H1 (cell line): ENCODE measurements around the gene FERMT2. TPM values are rescaled to one million over a fixed set of nuclear protein-coding genes. Genes with fewer than 3 reads are reported as not detected.

Experiments
- CTCF ChIA-PET: fragments of 300-600 bp; sonication (Branson Sonifier 250); formaldehyde crosslinking; loops from one replicate; lab custom pipeline; 2021; ENCODE audit not compliant: partially characterized antibody; lab: Charles Lee
- POLR2A ChIA-PET: fragments of 300-600 bp; sonication (Branson Sonifier 250); formaldehyde crosslinking; loops from one replicate; lab custom pipeline; 2021; ENCODE audit warnings: inconsistent platforms; ENCODE audit not compliant: partially characterized antibody; lab: Charles Lee
- DNase-seq, 2 experiments: peaks; one replicate each; pipeline versions ENCODE4 v3.0.0 to v3.0.0-alpha.2; 2010 to 2022; ENCODE audit warnings: low spot score in 2 of 2, low read depth in 1 of 2, mixed read lengths in 1 of 2
- FAIRE-seq: peaks from 2 replicates; lab custom pipeline; 2011; peaks lifted over from hg19 to GRCh38; lab: Jason Lieb, UNC
- H2AFZ ChIP-seq: 2 replicates; pipeline ENCODE4 v1.8.1; 2012; ENCODE audit warnings: low read length, inconsistent platforms
- H2AK5ac ChIP-seq: 2 replicates; pipeline ENCODE4 v1.6.1; 2013; ENCODE audit warnings: low read depth, low read length
- H2BK120ac ChIP-seq: replicated peaks from 2 replicates; pipeline ENCODE3; 2013; ENCODE audit warnings: low read depth, low read length, inconsistent platforms
- H2BK12ac ChIP-seq: 2 replicates; pipeline ENCODE4 v1.6.1; 2013; ENCODE audit warnings: low read depth, low read length
- H2BK15ac ChIP-seq: 2 replicates; pipeline ENCODE4 v1.6.1; 2013; ENCODE audit warnings: low read length
- H2BK20ac ChIP-seq: 2 replicates; pipeline ENCODE4 v1.6.1; 2013; ENCODE audit warnings: low read length
- H2BK5ac ChIP-seq: 2 replicates; pipeline ENCODE4 v1.6.1; 2013; ENCODE audit warnings: low read depth, low read length
- H3K14ac ChIP-seq: 2 replicates; pipeline ENCODE4 v1.6.1; 2013; ENCODE audit warnings: inconsistent platforms; ENCODE audit not compliant: insufficient read length
- H3K18ac ChIP-seq: 2 replicates; pipeline ENCODE4 v1.6.1; 2013; ENCODE audit warnings: low read length; ENCODE audit errors: extremely low read depth
- H3K23ac ChIP-seq: 2 replicates; pipeline ENCODE4 v1.6.1; 2013; ENCODE audit warnings: inconsistent platforms; ENCODE audit not compliant: insufficient read length
- H3K23me2 ChIP-seq: 2 replicates; pipeline ENCODE4 v1.6.1; 2013; ENCODE audit warnings: low read depth, low read length
- H3K27ac ChIP-seq: 2 replicates; pipeline ENCODE4 v1.6.1; 2011; ENCODE audit warnings: low read depth, low read length, inconsistent platforms
- H3K27me3 ChIP-seq, 4 experiments: replicated peaks in 1 of 4; 1 replicate in 1 of 4; 2 replicates in 3 of 4; pipeline versions ENCODE4 v1.6.1 to v1.8.1; 2011 to 2013; ENCODE audit warnings: low read length in 3 of 4, mild to moderate bottlenecking in 3 of 4, inconsistent platforms in 2 of 4, mixed read lengths in 2 of 4, moderate library complexity in 1 of 4; ENCODE audit not compliant: control insufficient read depth in 3 of 4, insufficient read depth in 3 of 4; ENCODE audit errors: extremely low read depth in 1 of 4
- H3K36me3 ChIP-seq, 4 experiments: 2 replicates each; pipeline versions ENCODE4 v1.6.1 to v1.8.1; 2011 to 2013; ENCODE audit warnings: mild to moderate bottlenecking in 4 of 4, low read length in 3 of 4, moderate library complexity in 2 of 4, control low read depth in 1 of 4, inconsistent platforms in 1 of 4; ENCODE audit not compliant: insufficient read depth in 4 of 4, control insufficient read depth in 2 of 4
- H3K4ac ChIP-seq: replicated peaks from 2 replicates; pipeline ENCODE3; 2013; ENCODE audit warnings: low read length, low read depth, mixed read lengths, inconsistent platforms; ENCODE audit not compliant: insufficient read length
- H3K4me1 ChIP-seq, 4 experiments: replicated peaks in 1 of 4; 1 replicate in 1 of 4; 2 replicates in 3 of 4; pipeline versions ENCODE4 v1.6.1 to v1.8.1; 2011 to 2013; ENCODE audit warnings: low read length in 3 of 4, inconsistent platforms in 2 of 4, mixed read lengths in 1 of 4; ENCODE audit not compliant: insufficient read depth in 4 of 4, control insufficient read depth in 3 of 4
- H3K4me2 ChIP-seq, 2 experiments: 2 replicates each; pipeline versions ENCODE4 v1.6.1 to v1.8.1; 2011 to 2013; ENCODE audit warnings: low read depth in 2 of 2, low read length in 2 of 2, control low read depth in 1 of 2, inconsistent platforms in 1 of 2, mild to moderate bottlenecking in 1 of 2; ENCODE audit not compliant: insufficient read depth in 1 of 2
- H3K4me3 ChIP-seq, 4 experiments: fragments of 200-600, 300-600 bp in 1 of 4; sonication (generic), shearing (Covaris generic), sonication (Bioruptor Twin) in 1 of 4; 2 replicates each; pipeline versions ENCODE4 v1.5.1 to v1.8.1; 2011 to 2016; ENCODE audit warnings: low read length in 4 of 4, low read depth in 3 of 4, control low read depth in 2 of 4, inconsistent platforms in 2 of 4, mild to moderate bottlenecking in 2 of 4, mixed read lengths in 1 of 4, moderate library complexity in 1 of 4; ENCODE audit not compliant: insufficient read depth in 2 of 4; ENCODE audit errors: extremely low read depth in 1 of 4
- H3K56ac ChIP-seq: replicated peaks from 2 replicates; pipeline ENCODE3; 2013; ENCODE audit warnings: low read depth, mild to moderate bottlenecking, mixed read lengths, low read length, inconsistent platforms; ENCODE audit not compliant: insufficient read length
- H3K79me1 ChIP-seq: 2 replicates; pipeline ENCODE4 v1.6.1; 2013; ENCODE audit warnings: low read depth, low read length, control low read depth
- H3K79me2 ChIP-seq, 2 experiments: 2 replicates each; pipeline versions ENCODE4 v1.6.1 to v1.8.1; 2012 to 2013; ENCODE audit warnings: low read length in 2 of 2, mild to moderate bottlenecking in 2 of 2, inconsistent platforms in 1 of 2; ENCODE audit not compliant: insufficient read depth in 2 of 2, control insufficient read depth in 1 of 2
- H3K9ac ChIP-seq, 4 experiments: replicated peaks in 1 of 4; 1 replicate in 1 of 4; 2 replicates in 3 of 4; pipeline versions ENCODE4 v1.6.1 to v1.8.1; 2011 to 2013; ENCODE audit warnings: low read depth in 3 of 4, low read length in 3 of 4, control low read depth in 2 of 4, mild to moderate bottlenecking in 2 of 4, moderate library complexity in 2 of 4, inconsistent platforms in 1 of 4; ENCODE audit errors: extremely low read depth in 1 of 4
- H3K9me3 ChIP-seq, 2 experiments: 2 replicates each; pipeline versions ENCODE4 v1.6.1 to v1.8.1; 2012 to 2013; ENCODE audit warnings: mild to moderate bottlenecking in 2 of 2, moderate library complexity in 2 of 2, control low read depth in 1 of 2, inconsistent platforms in 1 of 2, low read depth in 1 of 2, low read length in 1 of 2, mixed read lengths in 1 of 2; ENCODE audit not compliant: insufficient read depth in 2 of 2
- H4K20me1 ChIP-seq, 2 experiments: replicated peaks in 1 of 2; 2 replicates each; pipeline versions ENCODE3 to v1.8.1; 2011 to 2013; ENCODE audit warnings: inconsistent platforms in 2 of 2, low read length in 2 of 2, mild to moderate bottlenecking in 1 of 2; ENCODE audit not compliant: insufficient read depth in 2 of 2, control insufficient read depth in 1 of 2
- H4K5ac ChIP-seq: 2 replicates; pipeline ENCODE4 v1.6.1; 2013; ENCODE audit warnings: low read length, low read depth, mixed read lengths, inconsistent platforms; ENCODE audit not compliant: insufficient read length
- H4K8ac ChIP-seq: 2 replicates; pipeline ENCODE4 v1.8.0; 2013; ENCODE audit warnings: mild to moderate bottlenecking, moderate library complexity, low read length, inconsistent platforms; ENCODE audit not compliant: insufficient read depth; ENCODE audit errors: extremely low read depth
- H4K91ac ChIP-seq: replicated peaks from 2 replicates; pipeline ENCODE3; 2013; ENCODE audit warnings: low read length, mixed read lengths, inconsistent platforms; ENCODE audit not compliant: insufficient read length
- ATF3 ChIP-seq: IDR thresholded peaks from 2 replicates; pipeline ENCODE4 v1.6.1; 2011; ENCODE audit warnings: low read depth, mild to moderate bottlenecking, low read length; ENCODE audit not compliant: insufficient read depth
- CBX8 ChIP-seq: fragments of 300-800, 300-1000 bp; sonication (generic); IDR thresholded peaks from 2 replicates; pipeline ENCODE4 v1.7.1; 2016; ENCODE audit warnings: low read depth, low read length, borderline replicate concordance
- CEBPB ChIP-seq: IDR thresholded peaks from 2 replicates; pipeline ENCODE4 v1.6.1; 2012; ENCODE audit warnings: low read depth, low read length
- E2F6 ChIP-seq: IDR thresholded peaks from 2 replicates; pipeline ENCODE4 v1.6.1; 2012; ENCODE audit warnings: inconsistent platforms
- EP300 ChIP-seq, 2 experiments: IDR thresholded peaks; 1 replicate in 1 of 2; 2 replicates in 1 of 2; pipeline ENCODE4 v1.6.1; 2011 to 2012; ENCODE audit warnings: low read depth in 2 of 2, low read length in 2 of 2, mild to moderate bottlenecking in 2 of 2, borderline replicate concordance in 1 of 2, inconsistent platforms in 1 of 2, moderate library complexity in 1 of 2
- SP4 ChIP-seq: IDR thresholded peaks from 2 replicates; pipeline ENCODE4 v1.6.1; 2012; ENCODE audit warnings: low read length, inconsistent platforms
- SRF ChIP-seq: IDR thresholded peaks from 2 replicates; pipeline ENCODE4 v1.6.1; 2011; ENCODE audit warnings: mild to moderate bottlenecking, low read depth, low read length, moderate library complexity
- YY1 ChIP-seq: IDR thresholded peaks from 2 replicates; pipeline ENCODE4 v1.6.1; 2011; ENCODE audit warnings: low read depth, mild to moderate bottlenecking, low read length
- WGBS, 2 experiments: shearing (Covaris generic) in 1 of 2; methylation state at CpG; one replicate each; pipeline versions ENCODE4 v1.1.6 to v1.1.7; 2013 to 2015; ENCODE audit warnings: low lambda C conversion rate in 2 of 2, mixed read lengths in 2 of 2, inconsistent platforms in 1 of 2, low coverage in 1 of 2, missing lambda C conversion rate in 1 of 2; ENCODE audit not compliant: insufficient replicate concordance in 2 of 2, insufficient coverage in 1 of 2, insufficient read length in 1 of 2; ENCODE audit errors: extremely low coverage in 1 of 2, missing lambda C conversion rate in 1 of 2; 5-methylcytosine and 5-hydroxymethylcytosine counted together
- polyA plus RNA-seq, 7 experiments: library from polyadenylated mRNA; depleted of rRNA in 3 of 7; stranded (reverse) in 5 of 7; unstranded in 2 of 7; fragments of >200 nt in 5 of 7; fragments of 200-250 nt in 2 of 7; gene quantifications; 1 replicate in 5 of 7; 2 replicates in 1 of 7; 4 replicates in 1 of 7; pipeline versions ENCODE4 v1.2.1 to v1.2.3, GENCODE V29; 2011 to 2013; ENCODE audit warnings: missing spikeins in 2 of 7, mixed read lengths in 2 of 7
- total RNA-seq: library from RNA; stranded (reverse); fragmentation: NEBNext Ultra II Directional; extraction: Animal tissue kit (Norgen Biotek cat#: 25700); gene quantifications from 2 replicates; pipeline ENCODE4 v1.2.1, GENCODE V29; 2021

The FERMT2 gene
- total and polyA plus RNA-seq, 2 of the 8 experiments (the other 6 are each of a cell fraction or from before 2014, with no cell fraction given): 53.3 to 142 TPM

- Histone ChIP-seq H3K4ac (no peak overlapping the region), H3K27ac (no peak overlapping the region), H2BK15ac (no peak overlapping the region)
- CTCF ChIA-PET: interaction anchor here (0.6 kb wide), 1 partner anchor 122 kb away, joined by 3 read pairs; no protein-coding TSS in a partner anchor
- TF ChIP-seq CBX8 (no peak), E2F6 (no peak), ATF3 (no peak), SRF (no peak), YY1 (no peak), CEBPB (no peak; the same call in 1 of the 2 replicates), EP300 (IDR thresholded peaks at IDR 0.05; ENCODE audit: borderline replicate concordance in 1 of 2, low read depth in 2 of 2, low read length in 2 of 2) (no peak), SP4 (no peak)
- TF ChIP-seq, all 59 proteins: peak for 0
- no peak overlapping the region for H2BK5ac ChIP-seq
- no peak overlapping the region for H3K56ac ChIP-seq
- H2BK20ac ChIP-seq: no peak overlapping the region
- DNase-seq: no peak
- H4K91ac ChIP-seq: no peak overlapping the region
- H2AFZ ChIP-seq: no peak overlapping the region
- no peak overlapping the region for H2BK120ac ChIP-seq
- no peaks in the 10 kb centered on the region; the same call in none of the 2 replicates for H3K79me1 ChIP-seq
- no peaks in the 10 kb centered on the region for H3K23me2 ChIP-seq
- FAIRE-seq: no peak
- no peak overlapping the region for H3K23ac ChIP-seq
- H3K4me1 ChIP-seq: no peaks in the 10 kb centered on the region
- H2BK12ac ChIP-seq: no peak overlapping the region
- H3K27me3 ChIP-seq: no peaks in the 10 kb centered on the region
- H3K9me3 ChIP-seq: no peaks in the 10 kb centered on the region
- no peaks in the 10 kb centered on the region for H4K20me1 ChIP-seq
- H3K4me2 ChIP-seq: no peak overlapping the region
- 93% methylated on average over 3 of the region's 3 CpGs; no CpG with 5 or more reads in 1 of the 2 experiments for WGBS, 2 experiments
- peaks cover 0 to 37% (median 5%) of the 10 kb centered on the region in 4 experiments; a peak in 6 of 8 replicates for H3K36me3 ChIP-seq
- no peak overlapping the region for H3K9ac ChIP-seq
- no peak overlapping the region for H3K14ac ChIP-seq
- H2AK5ac ChIP-seq: no peak overlapping the region
- no peak overlapping the region for H4K8ac ChIP-seq
- H3K4me3 ChIP-seq: no peak overlapping the region
- H3K18ac ChIP-seq: no peak overlapping the region
- H3K79me2 ChIP-seq: peaks cover 0 to 45% of the 10 kb centered on the region in 2 experiments; a peak in 3 of 4 replicates
- no peak overlapping the region for H4K5ac ChIP-seq
- POLR2A ChIA-PET: no interaction called here
These were observed 36.6 kb downstream of the FERMT2 start for GRCh38 chr14:52914295-52914694.
